ENCODE results near the gene KIF6. TPM values are rescaled to one million over a fixed set of nuclear protein-coding genes. Genes with fewer than 3 reads are reported as not detected.
"Not testable (repeated sequence)": the region's sequence is repeated elsewhere in the genome, so short reads cannot be mapped to it uniquely, and the experiment has no call there.

Gene KIF6
- total and polyA plus RNA-seq, 2 donors (not counting 1 experiment from before 2014, with no cell fraction given): not detected

GRCh38 chr6:39725632-39725997 is 407 bp upstream of the KIF6 start:
- Mint-ChIP-seq H3K9me3 (ENCODE audit: insufficient read depth) (no peaks in the 10 kb centered on the region), H3K4me1 (peaks cover 8% of the 10 kb centered on the region), H3K27me3 (peaks cover 5% of the 10 kb centered on the region), H3K27ac (no peak overlapping the region), H3K4me3 (peak overlapping the region; percentile 94)
- peak overlapping the region; percentile 59 for H3K9ac ChIP-seq (ENCODE audit: low read length)
- peak overlapping the region; percentile 85 for H3K4me2 ChIP-seq (replicated peaks; ENCODE audit: low read depth, low read length, poor library complexity, severe bottlenecking)
- CTCF ChIA-PET: no interaction called here
- 76% methylated on average over 14 of the region's 14 CpGs for WGBS (ENCODE audit: insufficient coverage)
- DNase-seq (no peak), ATAC-seq (ENCODE audit: low read depth) (no peak)
- H3K4me1 ChIP-seq (ENCODE audit: control insufficient read depth in 2 of 2, insufficient read depth in 2 of 2, low read length in 2 of 2): peaks cover 0 to 5% of the 10 kb centered on the region in 2 donors
- intact Hi-C loops (cut with micrococcal nuclease): no loop called here
- peaks cover 0 to 8% (median 8%) of the 10 kb centered on the region in 4 experiments for H3K27me3 ChIP-seq (replicated peaks in 1 of 4; ENCODE audit: control extremely low read depth in 1 of 4, control insufficient read depth in 3 of 4, insufficient read depth in 4 of 4, low read length in 3 of 4)
- no peaks in the 10 kb centered on the region for H4K20me1 ChIP-seq (ENCODE audit: control insufficient read depth, insufficient read depth, low read length, poor library complexity, severe bottlenecking)
- no peak overlapping the region for H3K27ac ChIP-seq (ENCODE audit: low read length in 2 of 2)
- H3K79me2 ChIP-seq (ENCODE audit: control insufficient read depth, insufficient read depth, low read length): no peaks in the 10 kb centered on the region
- H3K9me3 ChIP-seq (ENCODE audit: control extremely low read depth in 1 of 3, control insufficient read depth in 2 of 3, insufficient read depth in 1 of 3, low read length in 2 of 3): peaks cover 0 to 9% (median 0%) of the 10 kb centered on the region in 3 donors
- TF ChIP-seq EZH2 (IDR thresholded peaks at IDR 0.05; ENCODE audit: borderline replicate concordance, insufficient read depth, low read depth, low read length, poor library complexity, severe bottlenecking): no peak
- no peak for TF ChIP-seq CTCF (IDR thresholded peaks at IDR 0.05)
- peak overlapping the region in 1 of 5 experiments; percentile 40 for H3K4me3 ChIP-seq (ENCODE audit: control extremely low read depth in 1 of 5, extremely low read depth in 1 of 5, insufficient read depth in 1 of 5, low read depth in 2 of 5, low read length in 4 of 5)
- peak overlapping the region; percentile 72 for H2AFZ ChIP-seq (ENCODE audit: insufficient read depth, low read depth, low read length, poor library complexity, severe bottlenecking)
- POLR2A ChIA-PET: no interaction called here
- no peaks in the 10 kb centered on the region for H3K36me3 ChIP-seq (replicated peaks in 1 of 2; ENCODE audit: control extremely low read depth in 1 of 2, control insufficient read depth in 1 of 2, extremely low read depth in 1 of 2, insufficient read depth in 2 of 2, low read length in 1 of 2)

GRCh38 chr6:39723350-39723749 is 1.9 kb downstream of the KIF6 start:
- H4K20me1 ChIP-seq (ENCODE audit: control insufficient read depth, insufficient read depth, low read length, poor library complexity, severe bottlenecking); H3K27ac ChIP-seq (ENCODE audit: low read length in 2 of 2); H3K9ac ChIP-seq (ENCODE audit: low read length); H3K4me2 ChIP-seq (replicated peaks; ENCODE audit: low read depth, low read length, poor library complexity, severe bottlenecking); ATAC-seq (ENCODE audit: low read depth); H3K79me2 ChIP-seq (ENCODE audit: control insufficient read depth, insufficient read depth, low read length); POLR2A ChIA-PET; H3K4me3 ChIP-seq (ENCODE audit: control extremely low read depth in 1 of 5, extremely low read depth in 1 of 5, insufficient read depth in 1 of 5, low read depth in 2 of 5, low read length in 4 of 5); H3K9me3 ChIP-seq (ENCODE audit: control extremely low read depth in 1 of 3, control insufficient read depth in 2 of 3, insufficient read depth in 1 of 3, low read length in 2 of 3); H2AFZ ChIP-seq (ENCODE audit: insufficient read depth, low read depth, low read length, poor library complexity, severe bottlenecking); H3K27me3 ChIP-seq (replicated peaks in 1 of 4; ENCODE audit: control extremely low read depth in 1 of 4, control insufficient read depth in 3 of 4, insufficient read depth in 4 of 4, low read length in 3 of 4); H3K4me1 Mint-ChIP-seq; H3K27ac Mint-ChIP-seq; H3K36me3 ChIP-seq (replicated peaks in 1 of 2; ENCODE audit: control extremely low read depth in 1 of 2, control insufficient read depth in 1 of 2, extremely low read depth in 1 of 2, insufficient read depth in 2 of 2, low read length in 1 of 2); H3K27me3 Mint-ChIP-seq; intact Hi-C loops (cut with micrococcal nuclease); H3K4me3 Mint-ChIP-seq; CTCF ChIA-PET; DNase-seq; H3K9me3 Mint-ChIP-seq (ENCODE audit: insufficient read depth); H3K4me1 ChIP-seq (ENCODE audit: control insufficient read depth in 2 of 2, insufficient read depth in 2 of 2, low read length in 2 of 2): not testable (repeated sequence)
- 100% methylated on average over 2 of the region's 4 CpGs for WGBS (ENCODE audit: insufficient coverage)

All from B cell (primary cell).